OCI-LY1 (cell line): ENCODE measurements around the gene ST8SIA6.

Experiments used
- EZH2 ChIP-seq: fragments of 200-600 bp; sonication (generic), shearing (Covaris generic); IDR thresholded peaks from 2 replicates; pipeline ENCODE4 v1.8.0; 2017; ENCODE audit warnings: borderline replicate concordance, mixed run types, mild to moderate bottlenecking, antibody characterized with exemption, low read length, moderate library complexity, mixed read lengths
- TF ChIP-seq, protein P1 (sequence below): fragments of 200-600 bp; sonication (generic), shearing (Covaris generic); IDR thresholded peaks from 2 replicates; pipeline ENCODE4 v1.5.1; 2017; ENCODE audit warnings: mild to moderate bottlenecking, antibody characterized with exemption, low read length, moderate library complexity, mixed read lengths

DNA sequence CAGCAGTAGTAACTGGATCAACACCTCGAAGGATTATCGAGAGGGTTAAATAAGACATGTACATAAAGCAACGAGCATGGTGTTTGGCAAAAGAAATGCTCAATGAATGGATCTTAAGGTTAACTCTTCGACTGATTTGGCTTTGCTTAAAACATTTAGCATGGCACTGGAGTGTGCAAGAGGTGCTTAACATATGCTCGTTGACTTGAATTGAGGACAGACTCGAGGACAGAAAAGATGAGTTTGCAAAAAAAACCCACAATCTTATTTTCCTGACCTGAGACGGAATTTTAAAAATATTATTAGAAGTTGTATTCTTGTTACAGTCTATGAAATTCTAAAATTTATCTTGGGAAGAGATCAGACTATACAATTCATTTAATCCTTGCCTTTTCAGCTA, 49.4 kb upstream of the ST8SIA6 start:
- TF ChIP-seq EZH2, result no peak
- TF ChIP-seq, protein P1, sequence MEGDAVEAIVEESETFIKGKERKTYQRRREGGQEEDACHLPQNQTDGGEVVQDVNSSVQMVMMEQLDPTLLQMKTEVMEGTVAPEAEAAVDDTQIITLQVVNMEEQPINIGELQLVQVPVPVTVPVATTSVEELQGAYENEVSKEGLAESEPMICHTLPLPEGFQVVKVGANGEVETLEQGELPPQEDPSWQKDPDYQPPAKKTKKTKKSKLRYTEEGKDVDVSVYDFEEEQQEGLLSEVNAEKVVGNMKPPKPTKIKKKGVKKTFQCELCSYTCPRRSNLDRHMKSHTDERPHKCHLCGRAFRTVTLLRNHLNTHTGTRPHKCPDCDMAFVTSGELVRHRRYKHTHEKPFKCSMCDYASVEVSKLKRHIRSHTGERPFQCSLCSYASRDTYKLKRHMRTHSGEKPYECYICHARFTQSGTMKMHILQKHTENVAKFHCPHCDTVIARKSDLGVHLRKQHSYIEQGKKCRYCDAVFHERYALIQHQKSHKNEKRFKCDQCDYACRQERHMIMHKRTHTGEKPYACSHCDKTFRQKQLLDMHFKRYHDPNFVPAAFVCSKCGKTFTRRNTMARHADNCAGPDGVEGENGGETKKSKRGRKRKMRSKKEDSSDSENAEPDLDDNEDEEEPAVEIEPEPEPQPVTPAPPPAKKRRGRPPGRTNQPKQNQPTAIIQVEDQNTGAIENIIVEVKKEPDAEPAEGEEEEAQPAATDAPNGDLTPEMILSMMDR, result no peak
